ENCODE data around the gene SSR1.
"Not testable (repeated sequence)": the region's sequence is repeated elsewhere in the genome, so short reads cannot be mapped to it uniquely, and the experiment has no call there.

The SSR1 gene

GRCh38 chr6:7282097-7282906 is 30.7 kb downstream of the SSR1 start:
- no peak overlapping the region for H2AFZ ChIP-seq (ENCODE audit: insufficient read depth, low read length, poor library complexity)
- WGBS (ENCODE audit: extremely low coverage, insufficient coverage, insufficient read length), result no CpG with 5 or more reads among the region's 10 CpGs
- no peak overlapping the region for H2BK120ac ChIP-seq (ENCODE audit: insufficient read depth, low read length, poor library complexity)

GRCh38 chr6:7276199-7276524 is 36.8 kb downstream of the SSR1 start:
- Histone ChIP-seq H2BK12ac (ENCODE audit: low read length) (no peak overlapping the region), H3K23ac (ENCODE audit: low read length) (no peak overlapping the region), H4K12ac (ENCODE audit: low read depth, low read length) (no peak overlapping the region), H2BK120ac (ENCODE audit: insufficient read depth, low read length, poor library complexity) (no peak overlapping the region), H3K27ac (ENCODE audit: low read depth, low read length) (no peak overlapping the region), H4K91ac (ENCODE audit: low read depth, low read length) (no peak overlapping the region), H3K36me3 (ENCODE audit: control insufficient read depth in 1 of 2, insufficient read depth in 2 of 2, low read length in 2 of 2) (no peaks in the 10 kb centered on the region), H3K79me1 (ENCODE audit: low read length) (no peaks in the 10 kb centered on the region), H3K4ac (ENCODE audit: low read depth, low read length) (no peak overlapping the region), H3K27me3 (ENCODE audit: insufficient read depth, low read length) (no peaks in the 10 kb centered on the region), H2AK5ac (ENCODE audit: low read length) (no peak overlapping the region), H3K4me1 (ENCODE audit: control insufficient read depth in 1 of 2, insufficient read depth in 2 of 2, low read length in 2 of 2) (no peaks in the 10 kb centered on the region), H3K14ac (ENCODE audit: low read length) (no peak overlapping the region), H3K4me3 (ENCODE audit: low read depth, low read length) (no peak overlapping the region), H3K18ac (ENCODE audit: low read length) (no peak overlapping the region), H4K8ac (ENCODE audit: low read depth, low read length) (no peak overlapping the region), H3K79me2 (ENCODE audit: control insufficient read depth, insufficient read depth, low read length, poor library complexity) (no peaks in the 10 kb centered on the region), H3K9me3 (ENCODE audit: insufficient read depth, low read depth, low read length) (no peaks in the 10 kb centered on the region), H2BK5ac (ENCODE audit: low read depth, low read length, poor library complexity) (no peak overlapping the region), H3K9ac (ENCODE audit: low read length) (no peak overlapping the region), H2AFZ (ENCODE audit: insufficient read depth, low read length, poor library complexity) (no peak overlapping the region), H3K4me2 (ENCODE audit: low read length) (no peak overlapping the region)
- DNase-seq, result no peak
- WGBS (ENCODE audit: extremely low coverage, insufficient coverage, insufficient read length), result no CpG with 5 or more reads among the region's 7 CpGs

More at GRCh38 chr6:7282097-7282906, 30.7 kb downstream of the SSR1 start:
- Histone ChIP-seq H3K9me3 (ENCODE audit: insufficient read depth, low read depth, low read length) (no peaks in the 10 kb centered on the region), H3K27ac (ENCODE audit: low read depth, low read length) (no peak overlapping the region), H3K9ac (ENCODE audit: low read length) (no peak overlapping the region), H3K23ac (ENCODE audit: low read length) (no peak overlapping the region), H3K18ac (ENCODE audit: low read length) (no peak overlapping the region), H3K4ac (ENCODE audit: low read depth, low read length) (no peak overlapping the region), H4K8ac (ENCODE audit: low read depth, low read length) (no peak overlapping the region), H2AK5ac (ENCODE audit: low read length) (no peak overlapping the region), H3K79me1 (ENCODE audit: low read length) (no peaks in the 10 kb centered on the region), H3K36me3 (ENCODE audit: control insufficient read depth in 1 of 2, insufficient read depth in 2 of 2, low read length in 2 of 2) (peaks cover 7 to 9% of the 10 kb centered on the region in 2 experiments), H2BK5ac (ENCODE audit: low read depth, low read length, poor library complexity) (no peak overlapping the region), H2BK12ac (ENCODE audit: low read length) (no peak overlapping the region), H3K79me2 (ENCODE audit: control insufficient read depth, insufficient read depth, low read length, poor library complexity) (no peaks in the 10 kb centered on the region), H3K4me3 (ENCODE audit: low read depth, low read length) (no peak overlapping the region), H3K4me1 (ENCODE audit: control insufficient read depth in 1 of 2, insufficient read depth in 2 of 2, low read length in 2 of 2) (no peaks in the 10 kb centered on the region), H4K12ac (ENCODE audit: low read depth, low read length) (no peak overlapping the region), H3K4me2 (ENCODE audit: low read length) (no peak overlapping the region), H4K91ac (ENCODE audit: low read depth, low read length) (no peak overlapping the region), H3K14ac (ENCODE audit: low read length) (no peak overlapping the region), H3K27me3 (ENCODE audit: insufficient read depth, low read length) (no peaks in the 10 kb centered on the region)
- no peak for DNase-seq

GRCh38 chr6:7274525-7274924 is 38.5 kb downstream of the SSR1 start:
- not testable (repeated sequence) for H2AFZ ChIP-seq (ENCODE audit: insufficient read depth, low read length, poor library complexity); H3K27ac ChIP-seq (ENCODE audit: low read depth, low read length); H4K12ac ChIP-seq (ENCODE audit: low read depth, low read length); H2BK120ac ChIP-seq (ENCODE audit: insufficient read depth, low read length, poor library complexity); H3K9ac ChIP-seq (ENCODE audit: low read length); H3K79me2 ChIP-seq (ENCODE audit: control insufficient read depth, insufficient read depth, low read length, poor library complexity); H2AK5ac ChIP-seq (ENCODE audit: low read length); H3K4me3 ChIP-seq (ENCODE audit: low read depth, low read length); H3K4me1 ChIP-seq (ENCODE audit: control insufficient read depth in 1 of 2, insufficient read depth in 2 of 2, low read length in 2 of 2); H3K14ac ChIP-seq (ENCODE audit: low read length); DNase-seq; H3K18ac ChIP-seq (ENCODE audit: low read length); H3K27me3 ChIP-seq (ENCODE audit: insufficient read depth, low read length); H2BK12ac ChIP-seq (ENCODE audit: low read length); H4K8ac ChIP-seq (ENCODE audit: low read depth, low read length); H3K36me3 ChIP-seq (ENCODE audit: control insufficient read depth in 1 of 2, insufficient read depth in 2 of 2, low read length in 2 of 2); H2BK5ac ChIP-seq (ENCODE audit: low read depth, low read length, poor library complexity); H3K4me2 ChIP-seq (ENCODE audit: low read length); H4K91ac ChIP-seq (ENCODE audit: low read depth, low read length); H3K9me3 ChIP-seq (ENCODE audit: insufficient read depth, low read depth, low read length); H3K4ac ChIP-seq (ENCODE audit: low read depth, low read length); H3K23ac ChIP-seq (ENCODE audit: low read length); H3K79me1 ChIP-seq (ENCODE audit: low read length)
- WGBS (ENCODE audit: extremely low coverage, insufficient coverage, insufficient read length), result no CpG with 5 or more reads among the region's 8 CpGs

GRCh38 chr6:7273709-7274108 is 39.3 kb downstream of the SSR1 start:
- no peak overlapping the region for H3K4me3 ChIP-seq (ENCODE audit: low read depth, low read length)
- H3K36me3 ChIP-seq (ENCODE audit: control insufficient read depth in 1 of 2, insufficient read depth in 2 of 2, low read length in 2 of 2), result no peaks in the 10 kb centered on the region
- no peaks in the 10 kb centered on the region for H3K4me1 ChIP-seq (ENCODE audit: control insufficient read depth in 1 of 2, insufficient read depth in 2 of 2, low read length in 2 of 2)
- no peak overlapping the region for H4K8ac ChIP-seq (ENCODE audit: low read depth, low read length)
- no peak overlapping the region for H3K4me2 ChIP-seq (ENCODE audit: low read length)
- H3K27ac ChIP-seq (ENCODE audit: low read depth, low read length), result no peak overlapping the region
- no peaks in the 10 kb centered on the region for H3K79me2 ChIP-seq (ENCODE audit: control insufficient read depth, insufficient read depth, low read length, poor library complexity)
- no peak overlapping the region for H3K4ac ChIP-seq (ENCODE audit: low read depth, low read length)
- H2AK5ac ChIP-seq (ENCODE audit: low read length), result no peak overlapping the region
- H3K9ac ChIP-seq (ENCODE audit: low read length), result peak overlapping the region; percentile 53
- no peak overlapping the region for H3K14ac ChIP-seq (ENCODE audit: low read length)
- no peak overlapping the region for H4K12ac ChIP-seq (ENCODE audit: low read depth, low read length)
- no peaks in the 10 kb centered on the region for H3K79me1 ChIP-seq (ENCODE audit: low read length)
- H2BK120ac ChIP-seq (ENCODE audit: insufficient read depth, low read length, poor library complexity), result no peak overlapping the region
- WGBS (ENCODE audit: extremely low coverage, insufficient coverage, insufficient read length), result no CpG with 5 or more reads among the region's 10 CpGs
- H3K9me3 ChIP-seq (ENCODE audit: insufficient read depth, low read depth, low read length), result no peaks in the 10 kb centered on the region
- no peaks in the 10 kb centered on the region for H3K27me3 ChIP-seq (ENCODE audit: insufficient read depth, low read length)
- no peak for DNase-seq
- H3K18ac ChIP-seq (ENCODE audit: low read length), result no peak overlapping the region
- no peak overlapping the region for H2BK12ac ChIP-seq (ENCODE audit: low read length)
- H2AFZ ChIP-seq (ENCODE audit: insufficient read depth, low read length, poor library complexity), result no peak overlapping the region
- no peak overlapping the region for H3K23ac ChIP-seq (ENCODE audit: low read length)
- H2BK5ac ChIP-seq (ENCODE audit: low read depth, low read length, poor library complexity), result no peak overlapping the region
- H4K91ac ChIP-seq (ENCODE audit: low read depth, low read length), result no peak overlapping the region

Measured in trophoblast cell (in vitro differentiated cells and primary cell).